ENCODE data around the gene GALNT7. TPM values are rescaled to one million over a fixed set of nuclear protein-coding genes. Genes with fewer than 3 reads are reported as not detected.

The GALNT7 gene
- total and polyA plus RNA-seq, 10 of the 15 experiments (the other 5 are each of a cell fraction or from before 2014, with no cell fraction given) = 14.2 to 33.2 (median 28.9) TPM

DNA sequence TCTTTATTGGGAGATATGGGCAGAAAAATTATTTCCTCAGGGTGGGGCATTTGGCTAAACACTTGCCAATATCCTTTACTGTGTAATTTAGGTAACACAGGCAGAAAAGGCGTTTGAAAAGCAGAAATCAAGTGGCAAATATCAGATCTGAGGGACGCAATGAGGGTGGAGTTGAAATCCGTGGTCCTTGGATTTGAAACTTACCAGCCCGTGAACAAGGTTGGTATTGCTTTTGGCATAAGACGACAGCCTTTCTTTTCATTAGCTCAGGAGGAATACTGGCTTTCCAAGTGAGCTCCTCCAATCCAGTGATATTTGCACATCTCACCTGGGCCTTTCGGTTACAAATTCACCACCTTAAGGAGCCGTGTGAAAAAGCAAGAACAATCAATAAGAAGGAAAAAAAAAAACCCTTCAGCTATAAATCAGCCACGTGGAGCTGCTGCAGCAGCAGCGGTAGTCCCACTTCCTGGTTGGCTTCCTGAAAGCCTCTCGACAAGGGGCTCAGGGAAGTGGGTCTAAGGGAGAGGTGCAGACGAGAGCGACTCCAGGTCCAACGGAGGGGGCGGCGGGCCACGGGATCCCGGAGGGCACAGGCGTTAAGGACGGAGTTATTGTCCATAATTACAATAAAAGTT lies 734 bp upstream of the GALNT7 start (continued):
- no peak for TF ChIP-seq RAD21 (IDR thresholded peaks at IDR 0.05; ENCODE audit: insufficient read depth, low read depth, low read length)
- no peak for TF ChIP-seq POU2F2 (IDR thresholded peaks at IDR 0.05; ENCODE audit: borderline replicate concordance, low read depth, low read length)
- TF ChIP-seq STAT1 (conservative IDR thresholded peaks at IDR 0.05) = no peak
- TF ChIP-seq, protein P1, sequence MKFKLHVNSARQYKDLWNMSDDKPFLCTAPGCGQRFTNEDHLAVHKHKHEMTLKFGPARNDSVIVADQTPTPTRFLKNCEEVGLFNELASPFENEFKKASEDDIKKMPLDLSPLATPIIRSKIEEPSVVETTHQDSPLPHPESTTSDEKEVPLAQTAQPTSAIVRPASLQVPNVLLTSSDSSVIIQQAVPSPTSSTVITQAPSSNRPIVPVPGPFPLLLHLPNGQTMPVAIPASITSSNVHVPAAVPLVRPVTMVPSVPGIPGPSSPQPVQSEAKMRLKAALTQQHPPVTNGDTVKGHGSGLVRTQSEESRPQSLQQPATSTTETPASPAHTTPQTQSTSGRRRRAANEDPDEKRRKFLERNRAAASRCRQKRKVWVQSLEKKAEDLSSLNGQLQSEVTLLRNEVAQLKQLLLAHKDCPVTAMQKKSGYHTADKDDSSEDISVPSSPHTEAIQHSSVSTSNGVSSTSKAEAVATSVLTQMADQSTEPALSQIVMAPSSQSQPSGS (IDR thresholded peaks at IDR 0.05; ENCODE audit: low read length) = no peak; the same call in 1 of the 2 replicates
- peak; percentile 62; the same call in 1 of the 2 replicates for TF ChIP-seq TAF1 (IDR thresholded peaks at IDR 0.05; ENCODE audit: borderline replicate concordance, low read depth, low read length)
- TF ChIP-seq HDAC2 (IDR thresholded peaks at IDR 0.05) = no peak
- TF ChIP-seq POLR2A (IDR thresholded peaks at IDR 0.05; ENCODE audit: low read depth, low read length) = no peak
- TF ChIP-seq GATAD2B (conservative IDR thresholded peaks at IDR 0.05; ENCODE audit: low read depth) = no peak; the same call in 1 of the 2 replicates
- TF ChIP-seq PAX5 (IDR thresholded peaks at IDR 0.05; ENCODE audit: borderline replicate concordance, low read depth, low read length) = no peak
- no peak for TF ChIP-seq ZZZ3 (IDR thresholded peaks at IDR 0.05; ENCODE audit: control insufficient read depth, insufficient read length, low read depth)
- no peak for TF ChIP-seq SMC3 (IDR thresholded peaks at IDR 0.05; ENCODE audit: borderline replicate concordance, low read length)
- peak; percentile 43; the same call in 1 of the 2 replicates for TF ChIP-seq ZNF384 (IDR thresholded peaks at IDR 0.05; ENCODE audit: borderline replicate concordance, low read depth, low read length)
- no peak for TF ChIP-seq NFYB (IDR thresholded peaks at IDR 0.05; ENCODE audit: insufficient read depth, low read depth, low read length)
- TF ChIP-seq MXI1 (IDR thresholded peaks at IDR 0.05; ENCODE audit: low read depth, low read length) = peak; percentile 90
- TF ChIP-seq BHLHE40 (IDR thresholded peaks at IDR 0.05; ENCODE audit: borderline replicate concordance in 1 of 2, low read depth in 2 of 2, low read length in 1 of 2) = no peak
- no peak for TF ChIP-seq RAD51 (IDR thresholded peaks at IDR 0.05)
- peak; percentile 41; the same call in 1 of the 2 replicates for TF ChIP-seq SMAD5 (IDR thresholded peaks at IDR 0.05; ENCODE audit: low read depth)
- TF ChIP-seq, protein P2, sequence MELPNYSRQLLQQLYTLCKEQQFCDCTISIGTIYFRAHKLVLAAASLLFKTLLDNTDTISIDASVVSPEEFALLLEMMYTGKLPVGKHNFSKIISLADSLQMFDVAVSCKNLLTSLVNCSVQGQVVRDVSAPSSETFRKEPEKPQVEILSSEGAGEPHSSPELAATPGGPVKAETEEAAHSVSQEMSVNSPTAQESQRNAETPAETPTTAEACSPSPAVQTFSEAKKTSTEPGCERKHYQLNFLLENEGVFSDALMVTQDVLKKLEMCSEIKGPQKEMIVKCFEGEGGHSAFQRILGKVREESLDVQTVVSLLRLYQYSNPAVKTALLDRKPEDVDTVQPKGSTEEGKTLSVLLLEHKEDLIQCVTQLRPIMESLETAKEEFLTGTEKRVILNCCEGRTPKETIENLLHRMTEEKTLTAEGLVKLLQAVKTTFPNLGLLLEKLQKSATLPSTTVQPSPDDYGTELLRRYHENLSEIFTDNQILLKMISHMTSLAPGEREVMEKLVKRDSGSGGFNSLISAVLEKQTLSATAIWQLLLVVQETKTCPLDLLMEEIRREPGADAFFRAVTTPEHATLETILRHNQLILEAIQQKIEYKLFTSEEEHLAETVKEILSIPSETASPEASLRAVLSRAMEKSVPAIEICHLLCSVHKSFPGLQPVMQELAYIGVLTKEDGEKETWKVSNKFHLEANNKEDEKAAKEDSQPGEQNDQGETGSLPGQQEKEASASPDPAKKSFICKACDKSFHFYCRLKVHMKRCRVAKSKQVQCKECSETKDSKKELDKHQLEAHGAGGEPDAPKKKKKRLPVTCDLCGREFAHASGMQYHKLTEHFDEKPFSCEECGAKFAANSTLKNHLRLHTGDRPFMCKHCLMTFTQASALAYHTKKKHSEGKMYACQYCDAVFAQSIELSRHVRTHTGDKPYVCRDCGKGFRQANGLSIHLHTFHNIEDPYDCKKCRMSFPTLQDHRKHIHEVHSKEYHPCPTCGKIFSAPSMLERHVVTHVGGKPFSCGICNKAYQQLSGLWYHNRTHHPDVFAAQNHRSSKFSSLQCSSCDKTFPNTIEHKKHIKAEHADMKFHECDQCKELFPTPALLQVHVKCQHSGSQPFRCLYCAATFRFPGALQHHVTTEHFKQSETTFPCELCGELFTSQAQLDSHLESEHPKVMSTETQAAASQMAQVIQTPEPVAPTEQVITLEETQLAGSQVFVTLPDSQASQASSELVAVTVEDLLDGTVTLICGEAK (IDR thresholded peaks at IDR 0.05; ENCODE audit: borderline replicate concordance) = no peak
- TF ChIP-seq RUNX3 (IDR thresholded peaks at IDR 0.05; ENCODE audit: low read length) = no peak
- TF ChIP-seq DPF2 (IDR thresholded peaks at IDR 0.05) = no peak
- no peak for TF ChIP-seq HCFC1 (IDR thresholded peaks at IDR 0.05; ENCODE audit: low read length)

All from GM12878 (cell line).